HEK293T (cell line): ENCODE measurements around the gene IPO11.

Experiments used
- CTCF ChIA-PET: fragments of 350-600 bp; formaldehyde crosslinking; extraction: SDS; loops from one replicate; lab custom pipeline; 2021; ENCODE audit warnings: antibody characterized with exemption, inconsistent platforms; lab: Yijun Ruan, JAX
- POLR2A ChIA-PET: fragments of 350-600 bp; formaldehyde crosslinking; extraction: SDS; loops from one replicate; lab custom pipeline; 2020; ENCODE audit warnings: antibody characterized with exemption, inconsistent platforms; lab: Yijun Ruan, JAX
- DNase-seq: peaks from one replicate; pipeline ENCODE4 v3.0.0; 2012; ENCODE audit warnings: mixed read lengths; ENCODE audit errors: extremely low spot score
- ARNT ChIP-seq: fragments of 450-650 bp; IDR thresholded peaks from 2 replicates; pipeline ENCODE4 v1.6.1; 2017; ENCODE audit warnings: mild to moderate bottlenecking
- BHLHE40 ChIP-seq: fragments of 450-650 bp; IDR thresholded peaks from 2 replicates; pipeline ENCODE4 v1.6.1; 2016; ENCODE audit warnings: mild to moderate bottlenecking, moderate library complexity, borderline replicate concordance
- CTBP1 ChIP-seq: fragments of 450-650 bp; IDR thresholded peaks from 2 replicates; pipeline ENCODE4 v1.6.1; 2016; ENCODE audit warnings: borderline replicate concordance
- ELF4 ChIP-seq: fragments of 450-650 bp; IDR thresholded peaks from 2 replicates; pipeline ENCODE4 v1.6.1; 2017; ENCODE audit warnings: antibody characterized with exemption
- FOXA1 ChIP-seq: fragments of 450-650 bp; IDR thresholded peaks from 2 replicates; pipeline ENCODE4 v1.6.1; 2016; ENCODE audit warnings: mild to moderate bottlenecking
- FOXK2 ChIP-seq: fragments of 450-650 bp; IDR thresholded peaks from 2 replicates; pipeline ENCODE4 v1.6.1; 2016; ENCODE audit warnings: mild to moderate bottlenecking
- FOXM1 ChIP-seq: fragments of 450-650 bp; IDR thresholded peaks from 2 replicates; pipeline ENCODE4 v1.6.1; 2017; ENCODE audit warnings: mild to moderate bottlenecking, borderline replicate concordance
- HDGF ChIP-seq: fragments of 450-650 bp; IDR thresholded peaks from 2 replicates; pipeline ENCODE4 v1.6.1; 2017; ENCODE audit warnings: antibody characterized with exemption, borderline replicate concordance
- L3MBTL2 ChIP-seq: fragments of 450-650 bp; conservative IDR thresholded peaks from 2 replicates; pipeline ENCODE4 v1.6.1; 2016; ENCODE audit warnings: mild to moderate bottlenecking
- LEF1 ChIP-seq: fragments of 450-650 bp; IDR thresholded peaks from 2 replicates; pipeline ENCODE4 v1.6.1; 2017; ENCODE audit warnings: mild to moderate bottlenecking, borderline replicate concordance
- NFRKB ChIP-seq: fragments of 450-650 bp; IDR thresholded peaks from 2 replicates; pipeline ENCODE4 v1.6.1; 2016; ENCODE audit warnings: mild to moderate bottlenecking, moderate library complexity
- PKNOX1 ChIP-seq: fragments of 450-650 bp; IDR thresholded peaks from 2 replicates; pipeline ENCODE4 v1.6.1; 2016
- SP1 ChIP-seq: fragments of 450-650 bp; IDR thresholded peaks from 2 replicates; pipeline ENCODE4 v1.6.1; 2017
- SUZ12 ChIP-seq: fragments of 450-650 bp; IDR thresholded peaks from 2 replicates; pipeline ENCODE4 v1.6.1; 2016; ENCODE audit warnings: mild to moderate bottlenecking
- TARDBP ChIP-seq: fragments of 450-650 bp; IDR thresholded peaks from 2 replicates; pipeline ENCODE4 v1.6.1; 2016
- ZNF384 ChIP-seq: fragments of 450-650 bp; IDR thresholded peaks from 2 replicates; pipeline ENCODE4 v1.6.1; 2016

The IPO11 gene

DNA sequence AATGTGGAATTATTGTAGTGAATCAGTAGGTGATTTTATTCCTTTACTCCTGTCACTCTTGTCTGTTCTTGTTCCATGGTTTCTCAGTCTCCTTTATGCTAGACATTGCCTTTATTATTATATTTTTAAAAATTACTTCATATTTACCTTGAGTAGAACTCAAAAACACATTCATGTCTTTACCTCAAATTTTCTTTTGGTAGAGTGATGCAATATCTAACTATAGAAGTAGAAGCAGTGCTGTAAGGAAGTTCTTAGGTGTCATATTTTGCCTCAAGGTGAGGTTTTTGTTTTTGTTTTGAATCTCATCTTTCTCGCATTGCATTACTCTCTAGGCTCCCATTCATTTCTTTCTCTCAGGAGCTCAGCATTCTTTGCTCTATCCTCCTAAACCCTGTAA is 12.2 kb downstream of the IPO11 start:
- TF ChIP-seq ZNF384 (no peak), ARNT (no peak), FOXM1 (no peak), FOXA1 (no peak), HDGF (no peak)
- CTCF ChIA-PET, result interaction anchor here (0.9 kb wide), 1 partner anchor 19 kb away, joined by 3 read pairs; no protein-coding TSS in a partner anchor
- POLR2A ChIA-PET, result interaction anchor here (1.4 kb wide), 1 partner anchor 12 kb away, joined by 4 read pairs; the partner anchor contains the start of gene IPO11

GRCh38 chr5:62431735-62432620 is 19.4 kb downstream of the IPO11 start:
- TF ChIP-seq CTBP1, result no peak
- TF ChIP-seq FOXK2, result no peak
- no peak for TF ChIP-seq TARDBP
- TF ChIP-seq BHLHE40, result no peak
- no peak for TF ChIP-seq SP1
- TF ChIP-seq FOXA1, result no peak
- no peak for TF ChIP-seq ZNF384
- no peak for TF ChIP-seq LEF1
- no peak for TF ChIP-seq L3MBTL2
- no peak for TF ChIP-seq ARNT
- no peak for TF ChIP-seq HDGF
- TF ChIP-seq PKNOX1, result no peak
- no peak for TF ChIP-seq SUZ12
- TF ChIP-seq ELF4, result no peak
- no peak for TF ChIP-seq NFRKB
- TF ChIP-seq FOXM1, result no peak
- CTCF ChIA-PET, result interaction anchor here (0.9 to 2.9 kb wide), 4 partner anchors 10 to 28 kb away, joined by 3 to 12 read pairs (median 4); partner anchors contain the start of gene IPO11
- no peak for DNase-seq
- POLR2A ChIA-PET, result interaction anchor here (1.4 to 1.5 kb wide), 2 partner anchors 19 to 28 kb away, joined by 4 to 5 read pairs; partner anchors contain the start of genes DIMT1 and IPO11

More for the DNA sequence above, 12.2 kb downstream of the IPO11 start:
- no peak for DNase-seq

DNA sequence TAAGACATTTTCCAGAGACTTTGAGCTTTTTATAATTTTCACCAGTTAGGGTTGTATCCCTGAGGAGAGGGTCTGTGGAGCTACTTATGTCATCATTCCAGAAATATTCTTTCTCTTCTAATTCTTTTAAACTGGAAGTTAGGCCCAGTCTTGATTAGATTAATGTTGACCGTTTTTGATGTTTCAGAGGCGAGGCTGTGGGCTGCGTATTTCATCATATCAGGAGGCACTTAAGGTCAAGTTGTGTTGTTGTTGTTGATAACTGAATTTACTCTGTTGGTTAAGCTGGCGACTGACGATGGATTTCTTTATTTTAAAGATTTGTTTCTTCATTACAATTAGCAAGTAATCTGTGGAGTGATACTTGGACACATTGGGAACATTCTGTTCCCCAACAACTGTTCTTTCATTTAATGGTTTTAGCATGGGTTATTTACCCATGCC is 20.1 kb downstream of the IPO11 start:
- ChIA-PET POLR2A (interaction anchor here (1.4 kb wide), 1 partner anchor 29 kb away, joined by 4 read pairs; the partner anchor contains the start of gene DIMT1), CTCF (interaction anchor here (1.0 to 2.9 kb wide), 2 partner anchors 10 to 11 kb away, joined by 3 to 12 read pairs; no protein-coding TSS in a partner anchor)
- DNase-seq, result no peak
- no peak for TF ChIP-seq PKNOX1
- no peak for TF ChIP-seq SP1

- no peak for DNase-seq
- ChIA-PET POLR2A (no interaction called here), CTCF (no interaction called here)
- TF ChIP-seq CTBP1, result no peak
- no peak for TF ChIP-seq BHLHE40
- TF ChIP-seq SUZ12, result no peak
- no peak for TF ChIP-seq TARDBP
- no peak for TF ChIP-seq ARNT
- no peak for TF ChIP-seq ZNF384
- TF ChIP-seq HDGF, result no peak
- TF ChIP-seq L3MBTL2, result no peak
- TF ChIP-seq FOXA1, result no peak
- no peak for TF ChIP-seq ELF4
- TF ChIP-seq PKNOX1, result no peak
- no peak for TF ChIP-seq FOXM1
- TF ChIP-seq FOXK2, result no peak
- TF ChIP-seq SP1, result no peak
- TF ChIP-seq LEF1, result no peak
- TF ChIP-seq NFRKB, result no peak
Measured at GRCh38 chr5:62448528-62448927, 36.0 kb downstream of the IPO11 start.

DNA sequence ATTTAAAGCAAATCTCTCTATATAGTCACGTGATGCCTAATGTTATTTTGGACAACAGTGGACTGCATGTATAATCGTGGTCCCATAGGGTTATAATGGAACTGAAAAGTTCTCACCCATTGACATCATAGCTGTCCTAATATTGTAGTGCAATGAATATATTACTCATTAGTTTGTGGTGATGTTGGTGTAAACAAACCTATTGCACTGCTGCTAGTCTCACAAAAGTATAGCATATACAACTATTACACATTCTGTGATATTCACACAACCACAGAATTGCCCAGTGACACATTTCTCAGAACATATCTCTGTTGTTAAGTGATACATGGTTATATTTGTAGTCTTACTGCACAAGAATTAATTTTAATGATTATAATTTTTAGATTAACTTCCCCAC is 37.7 kb downstream of the IPO11 start:
- ChIA-PET POLR2A (no interaction called here), CTCF (no interaction called here)
- DNase-seq, result no peak
- TF ChIP-seq SUZ12 (no peak), LEF1 (no peak), SP1 (no peak), ELF4 (no peak), FOXA1 (no peak), FOXM1 (no peak), L3MBTL2 (no peak), ARNT (no peak), ZNF384 (no peak), TARDBP (no peak), BHLHE40 (no peak), NFRKB (no peak), CTBP1 (no peak)

- TF ChIP-seq FOXA1, result no peak
- no peak for TF ChIP-seq SUZ12
- no peak for TF ChIP-seq ELF4
- no peak for TF ChIP-seq LEF1
- TF ChIP-seq SP1, result no peak
- TF ChIP-seq ZNF384, result no peak
- no peak for TF ChIP-seq TARDBP
- TF ChIP-seq HDGF, result no peak
- no peak; the same call in 1 of the 2 replicates for TF ChIP-seq PKNOX1
- DNase-seq, result no peak
- ChIA-PET POLR2A (no interaction called here), CTCF (no interaction called here)
Measured at GRCh38 chr5:62457071-62457470, 44.5 kb downstream of the IPO11 start.
